NCI-H2171 (cell line): ENCODE results near the gene HS3ST3B1.

Experiments used
- DNase-seq: peaks from one replicate; lab custom pipeline; 2025; lab: John Stamatoyannopoulos, UW

The HS3ST3B1 gene

DNA sequence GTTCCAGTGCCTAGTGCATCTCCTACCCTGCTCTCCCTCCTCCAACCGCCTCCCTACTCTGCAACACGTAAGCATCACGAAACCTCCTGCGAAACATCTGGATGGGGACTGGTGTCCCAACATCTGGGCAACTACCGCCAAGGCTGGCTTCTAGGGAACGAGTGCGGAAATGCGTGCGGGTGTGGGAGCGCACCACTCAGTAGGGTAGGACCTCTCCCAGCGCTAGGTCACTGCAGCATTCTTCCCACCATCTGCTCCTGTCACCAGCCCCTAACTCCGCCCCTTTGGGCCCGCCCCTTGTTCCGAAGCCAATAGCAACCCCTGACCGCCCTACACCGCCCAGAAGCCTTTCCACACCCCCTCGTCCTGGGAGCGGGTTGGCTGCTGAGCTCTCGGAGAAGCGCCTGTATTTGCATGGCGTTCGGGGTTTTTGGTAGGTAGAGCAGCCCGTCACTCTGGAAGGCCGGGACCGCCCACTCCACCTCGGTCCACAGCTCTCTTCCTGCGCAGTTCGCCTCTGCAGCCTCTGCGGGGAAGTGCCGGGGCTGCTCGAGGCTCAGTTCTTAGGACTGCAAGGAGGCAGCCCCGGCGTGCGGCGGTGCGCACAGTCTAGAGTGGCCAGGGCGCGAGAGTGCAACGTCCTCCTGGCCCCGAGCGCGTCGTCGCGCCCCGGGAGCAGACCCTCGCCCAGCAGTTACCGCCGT, at the start of gene HS3ST3B1:
Gene HS3ST3B1 (plus strand): TSS at position 507 of the 704 bp plus-strand sequence. CDS start 438 bp downstream, outside the sequence.
- peak; percentile 76 for DNase-seq

DNA sequence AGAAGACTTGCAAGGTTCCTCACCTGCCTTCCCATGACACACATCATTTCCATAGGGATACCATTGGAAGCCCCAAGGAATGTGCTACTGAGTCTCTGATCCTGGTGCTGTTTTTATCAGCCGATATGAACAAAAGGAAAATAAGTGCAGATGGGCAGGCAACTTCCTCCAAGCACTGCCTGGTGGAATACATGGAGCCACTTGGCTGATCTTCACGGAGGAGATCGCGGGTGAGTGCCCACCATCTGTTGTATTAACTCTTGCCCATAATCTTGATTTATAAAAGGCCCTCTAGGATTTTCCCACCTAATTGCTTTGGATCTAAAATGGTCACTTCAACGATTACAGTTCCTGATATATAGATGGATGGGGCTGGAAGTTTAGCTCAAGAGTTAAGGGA, 39.5 kb upstream of the HS3ST3B1 start:
- DNase-seq: no peak

DNA sequence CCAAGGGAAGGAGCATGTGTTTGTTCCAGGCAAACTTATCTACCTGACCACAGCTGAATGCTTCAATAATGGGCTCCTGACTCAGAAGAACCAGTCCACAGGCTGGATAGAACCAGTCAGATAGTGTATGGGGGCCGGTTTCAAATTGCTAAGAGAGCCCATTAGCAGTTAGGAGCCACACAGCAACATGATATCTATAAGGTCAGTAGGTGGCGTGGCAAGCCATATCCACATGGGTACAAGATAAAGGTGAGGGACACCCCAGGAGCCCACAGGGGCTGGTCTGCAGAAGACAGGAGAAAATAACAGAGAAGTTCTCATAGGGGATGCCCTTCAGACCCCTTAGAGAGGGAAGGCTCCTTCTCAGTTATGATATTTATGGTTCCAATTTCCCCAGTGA, 32.6 kb upstream of the HS3ST3B1 start:
- DNase-seq: no peak

DNA sequence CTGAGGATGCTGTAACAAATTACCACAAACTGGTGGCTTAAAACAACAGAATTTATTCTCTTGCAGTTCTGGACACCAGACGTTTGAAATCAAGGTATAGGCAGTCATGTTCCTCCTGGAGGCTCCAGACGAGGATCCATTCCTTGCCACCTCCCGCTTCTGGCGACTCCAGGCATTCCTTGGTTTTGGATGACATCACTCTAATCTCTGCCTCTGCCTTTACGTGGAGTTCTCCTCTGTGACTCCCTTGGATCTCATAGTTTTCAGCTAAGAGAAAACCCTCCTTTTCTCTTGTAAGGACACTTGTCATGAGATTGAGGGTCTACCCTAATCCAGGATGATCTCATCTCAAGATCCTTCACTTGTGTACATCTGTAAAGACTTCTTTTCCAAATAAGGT, 31.4 kb upstream of the HS3ST3B1 start:
- DNase-seq: no peak

DNA sequence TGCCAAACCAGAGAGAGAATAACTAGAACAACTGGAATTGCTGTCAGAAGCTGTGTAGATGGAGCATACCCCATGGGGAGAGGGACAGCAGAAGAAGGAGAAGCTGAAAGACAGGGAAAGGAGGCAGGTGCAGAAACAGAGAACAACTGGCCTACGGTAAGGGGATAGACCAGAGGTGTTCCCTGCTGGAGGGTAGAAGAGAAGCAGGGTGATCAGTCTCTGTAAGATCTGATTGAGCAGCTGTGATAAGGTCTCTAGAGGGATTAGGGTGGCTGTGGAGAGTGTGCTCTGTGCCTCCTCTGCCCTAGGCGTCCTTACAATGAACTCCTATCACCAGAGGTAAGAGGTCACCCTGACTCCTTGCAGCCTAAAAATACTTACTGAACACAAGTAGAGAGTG, 30.4 kb upstream of the HS3ST3B1 start:
- DNase-seq: no peak

DNA sequence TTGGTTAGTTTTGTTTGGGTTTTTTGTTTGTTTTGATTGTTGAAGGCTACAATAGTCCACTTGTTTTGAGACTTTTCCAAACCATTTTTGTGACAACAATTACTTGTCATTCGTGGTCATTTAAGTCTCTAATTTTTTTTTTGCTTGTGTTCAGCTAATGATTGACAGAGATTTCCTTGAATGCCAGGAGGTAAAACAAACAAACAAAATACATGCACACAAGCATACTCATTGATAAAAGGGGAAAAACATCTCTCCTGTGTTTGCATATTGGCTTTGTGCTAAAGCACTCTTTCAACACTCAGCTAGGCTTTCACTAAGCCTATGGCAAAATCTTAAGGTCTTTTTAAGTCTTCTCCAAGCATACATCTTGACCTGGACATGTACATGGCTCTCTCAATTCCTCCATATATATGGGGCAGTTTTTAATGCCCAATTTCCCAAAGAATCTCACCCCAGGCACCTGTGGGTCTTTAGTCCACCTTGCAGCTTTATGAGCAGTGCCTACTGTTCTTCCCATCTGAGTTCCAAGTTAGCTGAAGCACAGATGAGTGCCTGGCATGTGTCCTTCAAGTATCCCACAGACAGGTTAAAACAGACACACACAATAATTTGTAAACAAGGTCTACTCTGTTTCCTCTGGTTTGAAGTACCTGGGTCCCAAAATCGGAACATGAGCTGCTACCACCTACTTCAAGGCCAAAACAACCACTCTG, 24.2 kb upstream of the HS3ST3B1 start:
- no peak for DNase-seq

DNA sequence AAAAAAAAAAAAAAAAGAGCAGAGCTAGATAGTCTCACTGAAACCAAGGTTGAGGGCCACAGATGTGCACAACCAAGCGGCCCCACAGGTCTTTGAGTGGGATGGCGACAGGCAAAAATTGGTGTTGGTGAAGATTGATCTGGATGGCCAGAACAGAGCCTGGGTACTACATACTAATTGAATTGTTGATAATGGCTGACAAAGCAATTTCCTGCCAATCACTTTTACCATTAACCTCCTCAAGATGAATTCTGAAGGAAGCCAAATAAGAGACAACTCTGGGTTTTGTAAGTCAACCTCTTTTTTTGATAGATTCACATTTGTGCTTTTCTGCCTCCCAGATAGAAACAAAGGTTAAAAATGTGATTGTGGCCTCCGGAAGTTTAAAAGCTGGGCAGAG, 19.4 kb upstream of the HS3ST3B1 start:
- DNase-seq: no peak

DNA sequence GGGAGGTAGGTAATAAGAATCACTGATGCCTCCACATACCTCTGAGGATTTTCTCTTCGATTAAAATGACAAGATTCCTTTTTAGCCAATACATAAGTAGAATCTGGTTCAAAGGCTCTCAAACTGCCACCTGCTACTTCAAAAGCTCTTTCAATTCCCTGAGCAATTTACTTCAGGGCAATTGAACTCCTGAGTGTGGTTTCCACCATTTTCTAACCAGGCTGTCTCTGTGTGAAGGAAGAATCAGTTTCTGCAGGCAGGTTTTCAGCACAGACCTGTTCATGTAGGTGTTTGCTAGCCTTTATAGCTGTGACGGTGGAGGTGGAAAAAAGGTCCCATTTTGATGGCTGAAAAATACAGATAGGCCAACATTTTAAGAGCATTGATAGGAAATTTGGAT, 18.2 kb upstream of the HS3ST3B1 start:
- no peak for DNase-seq

DNA sequence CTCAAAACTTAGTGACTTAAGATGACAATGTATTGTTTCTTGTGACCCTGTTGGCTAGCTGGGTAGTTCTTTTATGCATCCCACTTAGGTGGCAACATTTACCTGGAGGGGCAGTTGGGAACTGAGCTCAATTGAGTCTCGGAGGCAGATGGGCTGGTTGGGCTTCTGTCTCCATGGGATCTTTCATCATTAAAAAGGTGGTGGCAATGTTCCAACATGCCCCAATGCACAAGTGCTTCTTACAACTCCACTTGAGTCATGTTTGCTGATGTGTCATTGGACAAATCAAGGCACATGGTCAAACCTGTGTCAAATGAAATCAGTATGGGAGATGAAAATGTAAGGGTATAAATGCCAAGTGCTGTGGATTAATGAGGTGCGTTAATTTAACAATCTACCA, 11.7 kb upstream of the HS3ST3B1 start:
- DNase-seq: no peak

DNA sequence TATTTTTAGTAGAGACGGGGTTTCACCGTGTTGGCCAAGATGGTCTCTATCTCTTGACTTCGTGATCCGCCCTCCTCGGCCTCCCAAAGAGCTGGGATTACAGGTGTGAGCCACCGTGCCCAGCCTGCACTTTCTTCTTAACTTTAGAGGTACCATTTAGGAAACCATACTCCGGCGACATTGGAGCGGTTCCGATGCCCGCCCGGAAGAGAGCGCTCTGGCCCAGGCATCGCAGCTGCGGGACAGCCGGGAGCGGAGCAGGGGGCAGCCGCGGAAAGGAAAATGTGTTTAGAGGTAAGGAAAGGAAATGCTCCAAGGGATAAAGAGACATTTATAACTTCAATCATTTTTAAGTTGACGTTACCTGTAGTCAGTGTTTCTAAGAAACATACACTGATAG, 6.0 kb upstream of the HS3ST3B1 start:
- no peak for DNase-seq

DNA sequence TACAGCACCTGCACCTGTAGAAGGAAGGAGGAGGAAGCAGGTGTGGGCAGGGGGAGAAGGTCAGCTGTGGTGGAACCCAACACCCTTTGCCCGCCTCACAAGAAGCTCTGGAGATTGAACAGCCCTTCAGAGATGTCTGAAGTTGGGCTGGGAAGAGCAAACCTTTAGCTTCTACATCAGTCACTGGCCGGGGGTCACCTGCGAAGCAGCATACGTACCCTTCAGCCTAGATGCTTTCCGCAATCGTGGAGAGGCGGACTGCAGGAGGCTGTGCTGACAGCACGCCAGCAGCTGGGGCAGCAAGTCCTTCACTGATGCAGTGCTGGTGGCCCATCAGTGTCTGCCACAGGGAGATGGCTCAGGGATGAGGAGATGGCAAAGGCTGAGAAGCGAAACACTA, 5.2 kb upstream of the HS3ST3B1 start:
- DNase-seq: no peak

DNA sequence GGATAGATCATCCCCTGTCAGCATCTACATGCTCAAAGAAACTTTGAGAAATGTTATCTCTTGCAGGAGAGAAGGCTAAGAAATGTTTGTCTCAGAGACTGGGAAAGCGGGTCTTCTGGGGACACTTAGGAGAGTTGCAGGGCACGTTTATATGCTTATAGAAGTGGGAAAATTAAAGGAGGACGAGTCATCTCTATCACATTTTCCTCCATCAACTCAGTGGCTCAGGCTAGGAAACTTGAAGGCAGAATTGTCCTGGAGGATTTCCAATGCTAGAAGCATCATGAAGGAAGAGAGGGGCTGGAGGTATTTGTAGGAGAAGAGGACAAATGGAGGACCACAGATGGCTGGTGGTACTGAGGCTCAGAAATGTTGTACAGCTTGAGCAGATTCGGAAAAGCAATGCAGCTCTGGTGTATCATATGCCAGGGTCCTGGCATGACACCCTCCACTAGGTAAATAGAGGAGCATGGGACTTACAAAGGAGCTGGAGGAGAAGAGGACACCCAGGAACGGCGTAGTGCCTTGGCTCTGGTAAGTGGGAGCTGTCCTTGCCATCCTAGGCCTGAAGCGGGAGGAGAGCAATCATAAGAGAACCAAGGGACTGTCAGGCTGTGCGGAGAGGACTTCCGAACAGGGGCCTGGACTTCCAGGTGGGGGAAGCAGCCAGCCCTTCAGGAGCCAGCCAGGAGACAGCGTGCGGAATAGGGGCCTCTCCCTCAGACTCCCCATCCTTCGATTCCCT, 4.5 kb upstream of the HS3ST3B1 start:
- DNase-seq: no peak

DNA sequence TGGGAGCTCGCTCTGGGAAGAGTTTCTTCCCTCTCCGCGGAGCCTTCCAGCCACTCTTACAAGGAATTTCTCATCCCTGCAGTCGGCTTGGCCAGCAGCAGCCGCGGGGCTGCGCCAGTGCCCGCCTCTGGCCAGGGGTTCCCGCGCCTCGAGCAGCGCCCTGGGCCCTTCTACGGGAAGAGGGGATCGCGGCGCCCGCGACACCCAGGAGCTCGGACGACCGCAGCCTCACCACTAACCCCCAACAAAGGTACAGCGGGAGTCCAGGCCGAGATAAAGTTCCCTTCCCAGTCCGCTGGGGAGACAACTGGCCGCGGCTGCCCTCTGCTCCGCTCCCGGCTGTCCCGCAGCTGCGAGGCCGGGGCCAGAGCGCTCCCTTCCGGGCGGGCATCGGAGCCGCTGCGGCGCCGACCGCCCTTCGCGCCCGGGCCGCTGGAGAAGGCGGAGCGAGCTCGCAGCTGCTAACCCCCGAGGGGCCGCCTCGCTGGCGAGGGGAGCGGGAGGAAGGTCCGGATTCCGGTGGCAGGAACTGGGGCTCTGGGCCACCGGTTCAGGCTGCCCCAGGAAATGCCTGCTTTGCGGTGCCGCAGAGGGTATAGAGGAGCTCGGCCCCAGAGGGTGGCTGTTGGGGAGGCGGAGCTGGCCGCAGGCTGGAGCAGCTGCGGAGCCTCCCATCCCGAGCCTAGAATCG, 3.6 kb upstream of the HS3ST3B1 start:
- no peak for DNase-seq

DNA sequence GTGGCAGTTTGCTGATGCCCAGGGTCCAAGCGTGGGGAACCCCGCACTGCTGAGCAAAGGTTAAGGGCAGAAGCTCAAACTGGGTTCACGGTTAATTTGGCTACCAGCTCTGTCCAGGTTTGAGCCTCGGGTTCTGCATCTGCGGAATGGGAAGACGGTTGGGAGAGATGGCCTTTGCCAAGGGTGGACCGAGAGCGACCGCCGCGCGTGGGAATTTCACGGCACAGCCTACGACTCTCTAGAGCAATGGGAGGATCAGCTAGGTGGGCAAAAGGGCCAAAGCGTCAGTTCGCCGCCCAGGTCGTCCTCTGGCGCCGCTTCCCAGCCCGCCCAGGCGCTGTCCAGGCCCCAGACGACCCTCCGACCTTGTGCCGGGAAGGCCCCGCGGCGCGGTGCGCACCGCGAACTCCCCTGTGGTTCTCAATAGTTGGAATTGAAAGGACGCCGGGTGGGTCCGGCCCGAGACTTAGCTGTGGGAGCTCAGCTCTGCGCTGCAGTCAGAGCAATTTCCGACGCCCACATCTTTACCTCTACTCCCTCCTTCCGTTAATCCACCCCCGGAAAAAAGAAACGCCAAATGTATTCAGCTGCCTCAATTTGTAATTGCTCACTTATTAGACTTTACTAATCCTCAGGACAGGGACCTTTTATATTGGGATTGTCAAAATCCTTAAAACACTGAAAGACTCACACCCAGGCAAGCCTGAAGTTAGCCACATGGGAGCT, 2.5 kb upstream of the HS3ST3B1 start:
- no peak for DNase-seq

DNA sequence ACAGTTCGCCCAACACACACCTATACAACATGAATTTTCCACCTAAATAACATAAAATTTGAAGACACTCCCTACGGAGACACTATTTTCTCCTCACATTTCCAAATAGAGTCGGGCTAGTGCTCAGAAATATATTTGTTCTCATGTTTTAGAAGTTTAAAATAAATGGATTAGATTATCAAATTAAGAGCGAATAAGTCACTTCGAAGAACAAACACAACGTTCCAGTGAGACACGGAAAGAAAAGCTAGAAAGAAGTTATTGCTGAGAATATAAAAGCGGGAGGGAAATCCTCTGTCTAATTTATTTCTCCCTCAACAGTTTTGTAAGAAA, 2.0 kb upstream of the HS3ST3B1 start:
- no peak for DNase-seq

DNA sequence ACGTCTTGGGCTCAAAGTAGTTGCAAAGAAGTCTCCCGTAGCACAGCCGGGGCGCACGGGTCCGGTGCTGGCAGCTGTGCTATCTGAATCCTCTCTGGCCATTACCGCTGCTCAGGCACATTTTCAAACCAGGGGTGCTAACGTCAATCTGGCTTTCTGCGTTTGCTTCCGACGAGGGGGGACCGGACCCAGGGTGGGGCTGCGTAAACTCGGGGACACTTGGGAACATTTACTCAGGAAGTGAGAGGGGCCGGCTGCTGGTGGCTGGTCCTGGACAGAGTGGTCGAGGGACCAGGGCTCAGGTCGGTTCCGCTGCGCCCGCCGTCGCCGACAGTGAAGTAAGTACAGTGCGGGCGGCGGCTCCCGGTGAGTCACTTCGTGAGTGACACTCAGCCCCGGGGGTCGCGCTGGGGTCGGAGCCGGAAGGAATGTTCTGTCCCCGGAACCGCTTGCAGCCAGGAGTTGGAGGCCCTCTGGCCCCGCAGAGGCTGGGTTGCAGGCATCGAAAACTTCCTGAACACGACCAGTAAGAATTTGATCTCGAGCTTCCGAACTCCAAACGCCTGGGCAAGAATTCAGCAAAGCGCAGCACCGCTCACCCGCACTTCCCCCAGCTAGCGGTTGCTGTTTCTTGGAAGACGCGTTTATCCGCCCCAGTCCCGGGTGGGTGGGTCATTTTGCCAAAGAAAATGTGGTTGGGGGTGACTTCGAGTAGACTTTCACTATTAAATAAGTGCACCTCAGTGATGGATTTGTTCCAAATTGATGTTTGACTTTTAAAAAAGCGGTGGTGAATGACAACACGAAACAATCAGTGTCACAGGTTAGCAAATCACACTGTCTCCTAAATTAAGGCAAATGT, 1.4 kb upstream of the HS3ST3B1 start:
- DNase-seq: no peak

DNA sequence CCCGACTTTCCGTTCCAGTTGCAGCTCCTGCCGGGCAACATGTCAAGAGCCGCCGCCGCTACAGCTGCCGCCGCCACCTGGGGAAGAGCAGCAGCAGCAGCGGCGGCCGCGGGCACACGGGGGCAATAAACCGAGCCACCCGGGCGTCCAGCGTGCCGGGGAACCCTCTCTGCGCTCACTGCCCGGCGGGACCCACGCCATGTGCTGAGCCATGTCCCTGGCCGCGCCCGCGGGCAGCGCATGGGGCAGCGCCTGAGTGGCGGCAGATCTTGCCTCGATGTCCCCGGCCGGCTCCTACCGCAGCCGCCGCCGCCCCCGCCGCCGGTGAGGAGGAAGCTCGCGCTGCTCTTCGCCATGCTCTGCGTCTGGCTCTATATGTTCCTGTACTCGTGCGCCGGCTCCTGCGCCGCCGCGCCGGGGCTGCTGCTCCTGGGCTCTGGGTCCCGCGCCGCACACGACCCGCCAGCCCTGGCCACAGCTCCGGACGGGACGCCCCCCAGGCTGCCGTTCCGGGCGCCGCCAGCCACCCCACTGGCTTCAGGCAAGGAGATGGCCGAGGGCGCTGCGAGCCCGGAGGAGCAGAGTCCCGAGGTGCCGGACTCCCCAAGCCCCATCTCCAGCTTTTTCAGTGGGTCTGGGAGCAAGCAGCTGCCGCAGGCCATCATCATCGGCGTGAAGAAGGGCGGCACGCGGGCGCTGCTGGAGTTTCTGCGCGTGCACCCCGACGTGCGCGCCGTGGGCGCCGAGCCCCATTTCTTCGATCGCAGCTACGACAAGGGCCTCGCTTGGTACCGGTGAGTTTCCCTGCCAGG, 604 bp downstream of the HS3ST3B1 start:
- DNase-seq: no peak

DNA sequence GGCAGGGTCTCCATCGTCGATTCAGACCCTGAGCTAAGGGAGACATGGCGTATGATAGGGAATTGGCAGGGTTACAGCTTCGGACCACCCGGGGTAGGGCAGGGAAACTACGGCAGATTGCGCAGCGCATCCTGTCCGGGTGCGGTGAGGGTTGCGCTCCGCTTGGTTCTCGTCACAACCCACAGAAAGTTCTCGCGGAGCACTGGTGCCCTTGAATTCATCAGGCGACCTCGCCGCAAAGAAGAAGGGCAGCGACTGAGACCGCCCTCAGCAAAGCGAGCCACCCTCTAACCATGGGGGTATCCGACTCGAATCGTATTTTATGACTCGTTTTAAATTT, 1.2 kb downstream of the HS3ST3B1 start:
- no peak for DNase-seq

DNA sequence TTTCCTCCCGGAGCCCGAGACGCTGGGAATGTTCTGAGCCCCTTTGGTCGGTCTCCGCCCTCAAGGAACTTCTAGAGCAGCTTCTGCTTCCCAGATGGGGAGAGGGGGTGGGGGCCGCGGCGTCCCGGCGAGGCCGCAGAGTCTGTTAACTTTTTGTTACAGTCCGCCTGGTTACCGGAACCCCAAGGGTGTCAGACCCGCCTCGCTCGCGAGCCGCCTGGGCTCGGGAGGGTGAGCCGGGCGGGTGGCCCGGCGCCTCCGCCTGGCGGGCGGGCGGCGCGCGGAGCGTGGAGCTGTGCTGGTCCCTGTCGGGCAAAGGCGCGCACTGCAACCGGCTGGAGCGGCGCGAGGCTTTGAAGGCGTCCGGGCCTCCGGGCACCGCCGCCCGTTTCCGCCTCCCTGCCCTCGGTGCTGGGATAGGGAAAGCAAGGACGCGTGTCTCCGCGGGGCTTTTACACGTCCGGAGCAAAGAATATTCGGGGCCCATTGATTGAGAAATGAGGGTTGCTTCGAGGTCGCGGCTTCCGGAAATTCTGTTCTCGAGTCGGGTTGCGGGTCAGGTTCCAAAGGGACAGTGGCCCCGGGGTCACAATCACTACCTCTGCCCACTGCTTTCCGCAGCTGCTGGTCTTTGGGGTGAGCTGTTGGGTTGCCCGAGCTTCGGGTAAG, 1.7 kb downstream of the HS3ST3B1 start:
- peak; percentile 15 for DNase-seq
